Keratinocyte (primary cell): Measurements from ENCODE around the gene TMEM256. TPM values are rescaled to one million over a fixed set of nuclear protein-coding genes. Genes with fewer than 3 reads are reported as not detected.

Experiments used
- DNase-seq: peaks from one replicate; pipeline ENCODE4 v3.0.0-alpha.2; 2011; ENCODE audit warnings: low read depth, missing footprints, low spot score
- FAIRE-seq: peaks from 2 replicates; lab custom pipeline; 2011; peaks lifted over from hg19 to GRCh38; lab: Jason Lieb, UNC
- H2AFZ ChIP-seq: 2 replicates; pipeline ENCODE4 v1.6.0; 2012; ENCODE audit warnings: low read length, control low read depth, inconsistent platforms; ENCODE audit not compliant: control insufficient read depth
- H3K27ac ChIP-seq: 2 replicates; pipeline ENCODE4 v1.5.1; 2011; ENCODE audit warnings: low read length; ENCODE audit not compliant: control insufficient read depth, insufficient read depth
- H3K27me3 ChIP-seq: 3 replicates; pipeline ENCODE4 v1.6.0; 2011; ENCODE audit warnings: low read length; ENCODE audit not compliant: control insufficient read depth, insufficient read depth; ENCODE audit errors: extremely low read depth
- H3K36me3 ChIP-seq, 2 experiments: 2 replicates in 1 of 2; 3 replicates in 1 of 2; pipeline ENCODE4 v1.5.1; 2011; ENCODE audit warnings: low read length in 2 of 2, mild to moderate bottlenecking in 1 of 2; ENCODE audit not compliant: control insufficient read depth in 2 of 2, insufficient read depth in 2 of 2; ENCODE audit errors: extremely low read depth in 1 of 2
- H3K4me1 ChIP-seq: 3 replicates; pipeline ENCODE4 v1.5.1; 2011; ENCODE audit warnings: low read length; ENCODE audit not compliant: control insufficient read depth, insufficient read depth; ENCODE audit errors: extremely low read depth
- H3K4me2 ChIP-seq: 3 replicates; pipeline ENCODE4 v1.6.0; 2011; ENCODE audit warnings: low read depth, low read length; ENCODE audit not compliant: control insufficient read depth, insufficient read depth; ENCODE audit errors: extremely low read depth
- H3K4me3 ChIP-seq, 3 experiments: fragments of 200-600 bp in 1 of 3; sonication (generic) in 1 of 3; 2 replicates in 2 of 3; 3 replicates in 1 of 3; pipeline ENCODE4 v1.5.1; 2011 to 2016; ENCODE audit warnings: low read length in 3 of 3, mild to moderate bottlenecking in 3 of 3, control low read depth in 2 of 3, inconsistent platforms in 1 of 3, low read depth in 1 of 3, mixed read lengths in 1 of 3, mixed run types in 1 of 3, moderate library complexity in 1 of 3; ENCODE audit not compliant: control insufficient read depth in 2 of 3, insufficient read depth in 2 of 3; ENCODE audit errors: extremely low read depth in 1 of 3
- H3K79me2 ChIP-seq: 2 replicates; pipeline ENCODE4 v1.6.0; 2012; ENCODE audit warnings: low read length; ENCODE audit not compliant: control insufficient read depth, insufficient read depth
- H3K9ac ChIP-seq: 3 replicates; pipeline ENCODE4 v1.6.0; 2011; ENCODE audit warnings: low read length; ENCODE audit not compliant: control insufficient read depth, insufficient read depth; ENCODE audit errors: extremely low read depth
- H3K9me1 ChIP-seq: 3 replicates; pipeline ENCODE4 v1.6.0; 2011; ENCODE audit warnings: low read length; ENCODE audit not compliant: control insufficient read depth, insufficient read depth; ENCODE audit errors: extremely low read depth
- H3K9me3 ChIP-seq: 2 replicates; pipeline ENCODE4 v1.5.1; 2012; ENCODE audit warnings: low read depth, low read length; ENCODE audit not compliant: control insufficient read depth
- H4K20me1 ChIP-seq: 3 replicates; pipeline ENCODE4 v1.6.0; 2011; ENCODE audit warnings: low read length; ENCODE audit not compliant: control insufficient read depth, insufficient read depth; ENCODE audit errors: extremely low read depth
- EZH2 ChIP-seq: IDR thresholded peaks from one replicate; pipeline ENCODE4 v1.6.1; 2012; ENCODE audit warnings: inconsistent platforms, mild to moderate bottlenecking, low read length, moderate library complexity
- dilution Hi-C: fragments of 300-500 bp; cut with MboI; formaldehyde crosslinking; loops from one replicate; pipeline ENCODE4 v1.7.0; 2020; ENCODE audit warnings: low sequenced_read_pairs; ENCODE audit not compliant: extremely low pct_ligation_motif_present
- polyA plus RNA-seq, 5 experiments: library from polyadenylated mRNA; depleted of rRNA in 3 of 5; stranded (reverse) in 3 of 5; stranded (forward) in 1 of 5; unstranded in 1 of 5; fragments of >200 nt; gene quantifications; 1 replicate in 1 of 5; 2 replicates in 3 of 5; 3 replicates in 1 of 5; pipeline versions ENCODE4 v1.2.1 to v1.2.3, GENCODE V29; 2011 to 2012; ENCODE audit warnings: missing spikeins in 2 of 5, low read depth in 1 of 5, low replicate concordance in 1 of 5
- TF ChIP-seq, protein P1 (sequence below), 3 experiments: IDR thresholded peaks in 1 of 3; conservative IDR thresholded peaks in 1 of 3; optimal IDR thresholded peaks in 1 of 3; 2 replicates in 2 of 3; 3 replicates in 1 of 3; pipeline versions ENCODE3 to v1.5.1; 2011; ENCODE audit warnings: low read length in 3 of 3, mild to moderate bottlenecking in 3 of 3, moderate library complexity in 2 of 3, control low read depth in 1 of 3, inconsistent platforms in 1 of 3; ENCODE audit not compliant: insufficient read depth in 2 of 3; ENCODE audit errors: extremely low read depth in 1 of 3

Gene TMEM256
- polyA plus RNA-seq, 1 donor (not counting 4 experiments of a cell fraction or from before 2014, with no cell fraction given) = 68.1 TPM

DNA sequence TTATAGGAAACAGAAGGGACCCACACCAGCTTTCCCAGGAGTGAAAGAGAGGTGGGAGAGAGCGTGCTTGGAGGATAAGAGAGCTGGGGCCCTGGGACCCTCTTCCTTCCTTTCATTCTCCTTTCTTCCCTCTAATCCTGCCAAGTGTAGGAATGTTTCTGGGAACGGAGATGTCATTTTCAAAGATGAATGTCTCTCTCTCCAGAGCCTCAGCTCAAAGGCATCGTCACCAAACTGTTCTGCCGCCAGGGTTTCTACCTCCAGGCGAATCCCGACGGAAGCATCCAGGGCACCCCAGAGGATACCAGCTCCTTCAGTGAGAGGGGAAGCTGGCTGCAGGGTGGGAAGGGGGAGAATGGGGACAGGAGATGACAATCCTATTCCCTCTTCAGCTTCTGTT lies 37.4 kb upstream of the TMEM256 start:
- Histone ChIP-seq H3K27ac (no peak overlapping the region), H3K9ac (no peak overlapping the region), H3K36me3 (peaks cover 0 to 4% of the 10 kb centered on the region in 2 experiments), H4K20me1 (no peaks in the 10 kb centered on the region), H3K4me2 (no peak overlapping the region), H3K4me1 (peaks cover 66% of the 10 kb centered on the region), H3K4me3 (no peak overlapping the region), H3K27me3 (no peaks in the 10 kb centered on the region), H2AFZ (no peak overlapping the region), H3K79me2 (peaks cover 15% of the 10 kb centered on the region), H3K9me3 (no peaks in the 10 kb centered on the region), H3K9me1 (peaks cover 5% of the 10 kb centered on the region)
- TF ChIP-seq, protein P1, sequence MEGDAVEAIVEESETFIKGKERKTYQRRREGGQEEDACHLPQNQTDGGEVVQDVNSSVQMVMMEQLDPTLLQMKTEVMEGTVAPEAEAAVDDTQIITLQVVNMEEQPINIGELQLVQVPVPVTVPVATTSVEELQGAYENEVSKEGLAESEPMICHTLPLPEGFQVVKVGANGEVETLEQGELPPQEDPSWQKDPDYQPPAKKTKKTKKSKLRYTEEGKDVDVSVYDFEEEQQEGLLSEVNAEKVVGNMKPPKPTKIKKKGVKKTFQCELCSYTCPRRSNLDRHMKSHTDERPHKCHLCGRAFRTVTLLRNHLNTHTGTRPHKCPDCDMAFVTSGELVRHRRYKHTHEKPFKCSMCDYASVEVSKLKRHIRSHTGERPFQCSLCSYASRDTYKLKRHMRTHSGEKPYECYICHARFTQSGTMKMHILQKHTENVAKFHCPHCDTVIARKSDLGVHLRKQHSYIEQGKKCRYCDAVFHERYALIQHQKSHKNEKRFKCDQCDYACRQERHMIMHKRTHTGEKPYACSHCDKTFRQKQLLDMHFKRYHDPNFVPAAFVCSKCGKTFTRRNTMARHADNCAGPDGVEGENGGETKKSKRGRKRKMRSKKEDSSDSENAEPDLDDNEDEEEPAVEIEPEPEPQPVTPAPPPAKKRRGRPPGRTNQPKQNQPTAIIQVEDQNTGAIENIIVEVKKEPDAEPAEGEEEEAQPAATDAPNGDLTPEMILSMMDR (optimal IDR thresholded peaks at IDR 0.05 in 1 of 3, IDR thresholded peaks at IDR 0.05 in 1 of 3, conservative IDR thresholded peaks at IDR 0.05 in 1 of 3; ENCODE audit: extremely low read depth in 1 of 3, insufficient read depth in 2 of 3, low read length in 3 of 3) = no peak
- TF ChIP-seq EZH2 = no peak
- dilution Hi-C loops = no loop called here
- DNase-seq (no peak), FAIRE-seq (no peak)

DNA sequence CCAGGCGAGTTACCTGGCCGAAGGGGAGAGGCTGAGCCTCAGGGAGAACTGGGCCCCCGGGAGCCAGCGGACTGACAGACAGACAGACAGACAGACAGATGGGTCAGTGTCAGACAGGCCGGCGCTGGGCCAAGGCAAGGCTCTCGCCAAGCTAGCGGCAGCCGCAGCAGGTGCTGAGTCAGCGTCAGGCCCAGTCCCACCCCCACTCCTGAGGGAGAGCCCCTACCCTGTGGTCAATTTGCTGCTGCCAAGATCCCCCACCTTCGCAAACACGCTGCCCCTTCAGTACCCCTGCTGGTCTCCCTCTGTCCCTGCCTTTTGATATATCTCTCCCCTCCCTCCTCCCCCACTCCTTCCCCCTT lies 36.9 kb upstream of the TMEM256 start:
- Histone ChIP-seq H3K27me3 (no peaks in the 10 kb centered on the region), H3K9me1 (peaks cover 5% of the 10 kb centered on the region), H3K4me1 (peaks cover 64% of the 10 kb centered on the region), H3K4me3 (peak overlapping the region; percentile 59 to 81 (median 77)), H3K36me3 (peaks cover 0 to 4% of the 10 kb centered on the region in 2 experiments), H3K27ac (no peak overlapping the region), H2AFZ (no peak overlapping the region), H3K79me2 (peaks cover 17% of the 10 kb centered on the region), H3K4me2 (peak overlapping the region; percentile 99), H3K9ac (peak overlapping the region; percentile 77), H4K20me1 (no peaks in the 10 kb centered on the region), H3K9me3 (no peaks in the 10 kb centered on the region)
- dilution Hi-C loops = no loop called here
- FAIRE-seq = peak; percentile 5
- no peak for DNase-seq
- TF ChIP-seq, protein P1 (optimal IDR thresholded peaks at IDR 0.05 in 1 of 3, IDR thresholded peaks at IDR 0.05 in 1 of 3, conservative IDR thresholded peaks at IDR 0.05 in 1 of 3; ENCODE audit: extremely low read depth in 1 of 3, insufficient read depth in 2 of 3, low read length in 3 of 3) = no peak
- TF ChIP-seq EZH2 = no peak
